ENCODE measurements around the gene METTL16. TPM values are rescaled to one million over a fixed set of nuclear protein-coding genes. Genes with fewer than 3 reads are reported as not detected.

Gene METTL16
- total and polyA plus RNA-seq, 9 of the 15 experiments (the other 6 are each of a cell fraction or from before 2014, with no cell fraction given), result 12.1 to 30.5 (median 19.8) TPM

DNA sequence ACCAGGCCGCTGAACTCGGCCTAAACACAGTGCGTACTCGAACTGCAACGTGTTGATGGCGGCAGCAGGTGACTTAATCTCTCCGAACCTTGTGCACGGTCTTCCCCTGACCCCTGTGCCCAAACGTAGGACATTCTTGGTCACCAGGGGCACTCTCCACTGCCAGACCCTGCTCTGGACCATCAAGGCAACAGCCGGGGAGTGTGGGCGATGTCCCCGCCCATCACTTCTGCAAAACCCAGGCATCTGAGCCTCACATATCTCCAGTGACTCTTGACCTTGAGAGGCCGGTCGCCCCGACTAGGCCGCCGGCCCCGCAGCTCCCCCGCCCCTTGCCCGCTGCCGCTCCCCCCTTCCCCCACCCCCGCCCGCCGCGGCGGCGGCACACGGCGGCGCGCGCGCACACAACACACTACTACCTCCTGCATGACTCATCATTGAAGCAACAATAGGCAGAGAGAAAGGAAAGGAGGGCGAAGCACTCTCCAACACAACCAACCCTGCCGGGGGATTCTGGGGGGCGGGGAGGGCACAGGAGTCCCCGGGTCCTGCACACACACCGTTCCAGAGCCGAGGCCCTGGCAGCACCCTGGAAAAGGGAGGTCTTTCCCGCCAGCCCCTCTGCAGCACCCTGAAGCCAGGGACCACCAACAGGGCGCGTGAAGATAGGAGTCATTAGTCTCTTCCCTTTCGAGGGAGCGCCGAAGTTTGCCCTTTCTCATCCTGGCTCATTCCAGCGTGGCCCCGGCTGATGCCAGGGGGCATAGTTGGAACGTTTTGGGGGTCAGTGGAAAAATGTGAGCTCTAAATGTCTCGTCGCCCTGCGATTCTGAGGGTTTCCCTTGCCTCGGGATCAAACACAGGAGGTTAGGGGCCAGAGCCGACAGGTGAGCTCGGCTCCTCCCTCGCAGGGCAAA is 112.8 kb downstream of the METTL16 start (continued):
- TF ChIP-seq ARID1B (IDR thresholded peaks at IDR 0.05) (no peak), ESRRB (CRISPR knock-in tag; IDR thresholded peaks at IDR 0.05; ENCODE audit: borderline replicate concordance) (no peak), HES1 (IDR thresholded peaks at IDR 0.05; ENCODE audit: low read depth) (0 out of 2 replicates have a peak, but pooled peaks have one; percentile 4), NFE2 (IDR thresholded peaks at IDR 0.05; ENCODE audit: low read depth) (peak; percentile 81), CREM (IDR thresholded peaks at IDR 0.05; ENCODE audit: low read depth) (peak; percentile 18; the same call in 1 of the 2 replicates), DIDO1 (tag; IDR thresholded peaks at IDR 0.05; ENCODE audit: low read depth) (no peak), TAL1 (IDR thresholded peaks at IDR 0.05) (no peak), ELF2 (CRISPR knock-in tag; IDR thresholded peaks at IDR 0.05) (no peak), ZNF263 (CRISPR knock-in tag; IDR thresholded peaks at IDR 0.05; ENCODE audit: borderline replicate concordance) (no peak), ZBTB33 (CRISPR knock-in tag; IDR thresholded peaks at IDR 0.05) (no peak), MLX (CRISPR knock-in tag; conservative IDR thresholded peaks at IDR 0.05) (no peak), PKNOX1 (IDR thresholded peaks at IDR 0.05) (no peak), ZNF77 (CRISPR knock-in tag; IDR thresholded peaks at IDR 0.05) (no peak), TCFL5 (CRISPR knock-in tag; conservative IDR thresholded peaks at IDR 0.05) (no peak), SIN3A (IDR thresholded peaks at IDR 0.05; ENCODE audit: borderline replicate concordance in 2 of 2, control insufficient read depth in 1 of 2, low read depth in 2 of 2, low read length in 2 of 2) (no peak)
- TF ChIP-seq, protein P1, sequence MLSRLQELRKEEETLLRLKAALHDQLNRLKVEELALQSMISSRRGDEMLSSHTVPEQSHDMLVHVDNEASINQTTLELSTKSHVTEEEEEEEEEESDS (CRISPR knock-in tag; IDR thresholded peaks at IDR 0.05), result no peak
- TF ChIP-seq, protein P2, sequence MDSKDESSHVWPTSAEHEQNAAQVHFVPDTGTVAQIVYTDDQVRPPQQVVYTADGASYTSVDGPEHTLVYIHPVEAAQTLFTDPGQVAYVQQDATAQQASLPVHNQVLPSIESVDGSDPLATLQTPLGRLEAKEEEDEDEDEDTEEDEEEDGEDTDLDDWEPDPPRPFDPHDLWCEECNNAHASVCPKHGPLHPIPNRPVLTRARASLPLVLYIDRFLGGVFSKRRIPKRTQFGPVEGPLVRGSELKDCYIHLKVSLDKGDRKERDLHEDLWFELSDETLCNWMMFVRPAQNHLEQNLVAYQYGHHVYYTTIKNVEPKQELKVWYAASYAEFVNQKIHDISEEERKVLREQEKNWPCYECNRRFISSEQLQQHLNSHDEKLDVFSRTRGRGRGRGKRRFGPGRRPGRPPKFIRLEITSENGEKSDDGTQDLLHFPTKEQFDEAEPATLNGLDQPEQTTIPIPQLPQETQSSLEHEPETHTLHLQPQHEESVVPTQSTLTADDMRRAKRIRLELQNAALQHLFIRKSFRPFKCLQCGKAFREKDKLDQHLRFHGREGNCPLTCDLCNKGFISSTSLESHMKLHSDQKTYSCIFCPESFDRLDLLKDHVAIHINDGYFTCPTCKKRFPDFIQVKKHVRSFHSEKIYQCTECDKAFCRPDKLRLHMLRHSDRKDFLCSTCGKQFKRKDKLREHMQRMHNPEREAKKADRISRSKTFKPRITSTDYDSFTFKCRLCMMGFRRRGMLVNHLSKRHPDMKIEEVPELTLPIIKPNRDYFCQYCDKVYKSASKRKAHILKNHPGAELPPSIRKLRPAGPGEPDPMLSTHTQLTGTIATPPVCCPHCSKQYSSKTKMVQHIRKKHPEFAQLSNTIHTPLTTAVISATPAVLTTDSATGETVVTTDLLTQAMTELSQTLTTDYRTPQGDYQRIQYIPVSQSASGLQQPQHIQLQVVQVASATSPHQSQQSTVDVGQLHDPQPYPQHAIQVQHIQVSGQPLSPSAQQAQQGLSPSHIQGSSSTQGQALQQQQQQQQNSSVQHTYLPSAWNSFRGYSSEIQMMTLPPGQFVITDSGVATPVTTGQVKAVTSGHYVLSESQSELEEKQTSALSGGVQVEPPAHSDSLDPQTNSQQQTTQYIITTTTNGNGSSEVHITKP (IDR thresholded peaks at IDR 0.05; ENCODE audit: partially characterized antibody), result no peak

Data from K562 (cell line).